OCI-LY7 (cell line): ENCODE data around the gene FGFRL1. TPM values are rescaled to one million over a fixed set of nuclear protein-coding genes. Genes with fewer than 3 reads are reported as not detected.

Experiments used
- BruUV-seq: library from RNA; stranded (reverse); fragments of 400-500 nt; replicated peaks from 2 replicates; lab custom pipeline; 2021; lab: Mats Ljungman, UMichigan
- CTCF ChIA-PET: fragments of 300-600 bp; sonication (Branson Sonifier 250); formaldehyde crosslinking; loops from one replicate; lab custom pipeline; 2022; ENCODE audit warnings: antibody characterized with exemption; ENCODE audit not compliant: unreplicated experiment; lab: Charles Lee
- POLR2A ChIA-PET: fragments of 300-600 bp; sonication (Branson Sonifier 250); formaldehyde crosslinking; loops from one replicate; lab custom pipeline; 2022; ENCODE audit warnings: antibody characterized with exemption; lab: Charles Lee
- DNase-seq: peaks from one replicate; pipeline ENCODE4 v3.0.0-alpha.2; 2015; ENCODE audit warnings: low spot score
- H2AFZ ChIP-seq: fragments of 200-600 bp; sonication (generic), shearing (Covaris generic); 2 replicates; pipeline ENCODE4 v1.6.1; 2014; ENCODE audit warnings: mild to moderate bottlenecking, antibody characterized with exemption, low read length, moderate library complexity
- H3K27ac ChIP-seq: fragments of 200-600 bp; sonication (generic); 2 replicates; pipeline ENCODE4 v1.5.1; 2014; ENCODE audit warnings: mixed run types, low read depth, mild to moderate bottlenecking, moderate library complexity, low read length, inconsistent platforms; ENCODE audit not compliant: poor library complexity, severe bottlenecking
- H3K36me3 ChIP-seq: fragments of 200-600 bp; sonication (generic); 2 replicates; pipeline ENCODE4 v1.6.1; 2014; ENCODE audit warnings: mild to moderate bottlenecking, antibody characterized with exemption, low read length, moderate library complexity, mixed read lengths; ENCODE audit not compliant: insufficient read depth
- H3K4me1 ChIP-seq: fragments of 200-600 bp; sonication (generic); 2 replicates; pipeline ENCODE4 v1.5.1; 2014; ENCODE audit warnings: mild to moderate bottlenecking, low read length; ENCODE audit not compliant: insufficient read depth, poor library complexity, severe bottlenecking
- H3K4me2 ChIP-seq: fragments of 200-600 bp; sonication (generic); 2 replicates; pipeline ENCODE4 v1.6.1; 2014; ENCODE audit warnings: mild to moderate bottlenecking, low read length
- H3K4me3 ChIP-seq: fragments of 200-600 bp; sonication (generic); 2 replicates; pipeline ENCODE4 v1.5.1; 2014; ENCODE audit warnings: mild to moderate bottlenecking, low read depth, low read length; ENCODE audit not compliant: poor library complexity, severe bottlenecking
- H3K79me2 ChIP-seq: fragments of 200-600 bp; sonication (generic); 2 replicates; pipeline ENCODE4 v1.6.1; 2016; ENCODE audit warnings: low read depth, mild to moderate bottlenecking, low read length, moderate library complexity, mixed read lengths; ENCODE audit not compliant: insufficient read depth
- H3K9me2 ChIP-seq: fragments of 200-600 bp; sonication (generic); 2 replicates; pipeline ENCODE4 v1.6.1; 2016; ENCODE audit warnings: mild to moderate bottlenecking, low read length, mixed read lengths; ENCODE audit not compliant: insufficient read depth
- H3K9me3 ChIP-seq: fragments of 200-600 bp; sonication (generic); 2 replicates; pipeline ENCODE4 v1.6.1; 2014; ENCODE audit warnings: mild to moderate bottlenecking, mixed run types, low read length, mixed read lengths
- H4K20me1 ChIP-seq: fragments of 200-600 bp; sonication (generic); 2 replicates; pipeline ENCODE4 v1.6.1; 2014; ENCODE audit warnings: mild to moderate bottlenecking, antibody characterized with exemption, low read length, moderate library complexity, mixed read lengths; ENCODE audit not compliant: insufficient read depth
- EZH2phosphoT487 ChIP-seq: fragments of 200-600 bp; sonication (generic); IDR thresholded peaks from 2 replicates; pipeline ENCODE4 v1.6.1; 2018; ENCODE audit warnings: low read depth, borderline replicate concordance, mild to moderate bottlenecking, mixed run types, antibody characterized with exemption, low read length, moderate library complexity, mixed read lengths
- intact Hi-C: fragments of 100-400 bp; cut with micrococcal nuclease; formaldehyde crosslinking; loops from one replicate; pipeline ENCODE4 v1.10.0; 2022; ENCODE audit not compliant: unreplicated experiment
- total RNA-seq, 2 experiments: library from RNA; depleted of rRNA in 1 of 2; stranded (reverse); fragments of >200 nt in 1 of 2; shearing (Covaris generic) in 1 of 2; gene quantifications; 2 replicates each; pipeline ENCODE4 v1.2.3, GENCODE V29; 2014 to 2022
- TF ChIP-seq, protein P1 (sequence below): fragments of 200-600 bp; sonication (generic); conservative IDR thresholded peaks from 2 replicates; pipeline ENCODE4 v1.5.1; 2014; ENCODE audit warnings: mild to moderate bottlenecking, antibody characterized with exemption, low read length, moderate library complexity, mixed read lengths

Gene FGFRL1
- total RNA-seq, 2 experiments from 2014 or later: 1.4 to 2.7 TPM

DNA sequence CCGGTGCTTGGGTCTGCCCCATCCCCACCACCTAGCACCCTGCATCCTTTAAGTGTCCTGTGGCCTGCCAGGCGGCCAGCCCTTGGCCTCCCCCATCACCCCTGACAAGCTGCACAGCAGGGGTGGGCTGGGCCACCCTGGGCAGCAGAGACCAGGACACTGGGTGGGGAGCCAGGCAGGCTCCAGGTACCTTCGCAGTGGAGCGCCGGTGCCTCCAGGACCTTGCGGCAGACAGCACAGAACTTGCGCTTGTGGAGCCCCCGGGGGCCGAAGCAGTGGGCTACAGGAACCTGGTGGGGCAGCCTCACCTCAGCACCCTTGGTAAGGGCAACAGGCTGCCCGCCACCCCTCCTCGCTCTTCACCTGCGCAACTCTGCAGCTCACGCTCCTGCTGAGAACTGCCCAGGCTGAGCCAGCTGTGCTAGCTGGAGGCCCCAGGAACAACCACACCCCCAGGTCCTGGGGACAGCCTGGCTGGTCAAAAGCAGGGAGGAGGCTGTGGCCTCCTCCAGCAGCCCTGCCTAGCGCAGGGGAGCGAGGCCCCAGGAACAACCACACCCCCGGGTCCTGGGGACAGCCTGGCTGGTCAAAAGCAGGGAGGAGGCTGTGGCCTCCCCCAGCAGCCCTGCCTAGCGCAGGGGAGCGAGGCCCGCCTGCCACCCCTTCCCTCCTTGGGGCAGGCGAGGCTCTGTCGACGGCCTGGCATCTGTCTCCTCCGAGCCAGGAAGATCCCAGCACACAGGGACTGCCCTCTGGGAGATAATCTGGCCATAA is 42.6 kb upstream of the FGFRL1 start:
- DNase-seq: no peak
- Histone ChIP-seq H3K4me1 (peaks cover 7% of the 10 kb centered on the region), H4K20me1 (no peaks in the 10 kb centered on the region), H3K27ac (no peak overlapping the region), H3K4me3 (no peak overlapping the region), H3K79me2 (no peaks in the 10 kb centered on the region), H3K9me3 (no peaks in the 10 kb centered on the region), H2AFZ (no peak overlapping the region), H3K9me2 (no peaks in the 10 kb centered on the region), H3K4me2 (no peak overlapping the region), H3K36me3 (no peaks in the 10 kb centered on the region)
- ChIA-PET CTCF (no interaction called here), POLR2A (no interaction called here)
- no TSS peak for BruUV-seq
- intact Hi-C loops: no loop called here
- TF ChIP-seq EZH2phosphoT487: no peak

- TF ChIP-seq EZH2phosphoT487: no peak
- TF ChIP-seq, protein P1, sequence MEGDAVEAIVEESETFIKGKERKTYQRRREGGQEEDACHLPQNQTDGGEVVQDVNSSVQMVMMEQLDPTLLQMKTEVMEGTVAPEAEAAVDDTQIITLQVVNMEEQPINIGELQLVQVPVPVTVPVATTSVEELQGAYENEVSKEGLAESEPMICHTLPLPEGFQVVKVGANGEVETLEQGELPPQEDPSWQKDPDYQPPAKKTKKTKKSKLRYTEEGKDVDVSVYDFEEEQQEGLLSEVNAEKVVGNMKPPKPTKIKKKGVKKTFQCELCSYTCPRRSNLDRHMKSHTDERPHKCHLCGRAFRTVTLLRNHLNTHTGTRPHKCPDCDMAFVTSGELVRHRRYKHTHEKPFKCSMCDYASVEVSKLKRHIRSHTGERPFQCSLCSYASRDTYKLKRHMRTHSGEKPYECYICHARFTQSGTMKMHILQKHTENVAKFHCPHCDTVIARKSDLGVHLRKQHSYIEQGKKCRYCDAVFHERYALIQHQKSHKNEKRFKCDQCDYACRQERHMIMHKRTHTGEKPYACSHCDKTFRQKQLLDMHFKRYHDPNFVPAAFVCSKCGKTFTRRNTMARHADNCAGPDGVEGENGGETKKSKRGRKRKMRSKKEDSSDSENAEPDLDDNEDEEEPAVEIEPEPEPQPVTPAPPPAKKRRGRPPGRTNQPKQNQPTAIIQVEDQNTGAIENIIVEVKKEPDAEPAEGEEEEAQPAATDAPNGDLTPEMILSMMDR: no peak
- Histone ChIP-seq H3K9me3 (no peaks in the 10 kb centered on the region), H3K79me2 (no peaks in the 10 kb centered on the region), H3K4me1 (peaks cover 7% of the 10 kb centered on the region), H3K4me2 (no peak overlapping the region), H3K4me3 (no peak overlapping the region), H3K36me3 (no peaks in the 10 kb centered on the region), H4K20me1 (no peaks in the 10 kb centered on the region), H3K9me2 (no peaks in the 10 kb centered on the region), H3K27ac (no peak overlapping the region), H2AFZ (no peak overlapping the region)
- no peak for DNase-seq
- ChIA-PET CTCF (no interaction called here), POLR2A (no interaction called here)
- intact Hi-C loops: loop anchor here (5.0 kb wide), 1 partner anchor 33 kb away; no protein-coding TSS in a partner anchor
- BruUV-seq: no TSS peak
Observed at GRCh38 chr4:970046-970745, 41.2 kb upstream of the FGFRL1 start.

GRCh38 chr4:970854-971520 is 40.4 kb upstream of the FGFRL1 start:
- TF ChIP-seq, protein P1: no peak
- no peak for TF ChIP-seq EZH2phosphoT487
- Histone ChIP-seq H3K9me3 (no peaks in the 10 kb centered on the region), H3K9me2 (no peaks in the 10 kb centered on the region), H3K36me3 (no peaks in the 10 kb centered on the region), H3K4me2 (no peak overlapping the region), H3K4me3 (no peak overlapping the region), H3K27ac (no peak overlapping the region), H4K20me1 (no peaks in the 10 kb centered on the region), H2AFZ (no peak overlapping the region), H3K4me1 (peaks cover 7% of the 10 kb centered on the region), H3K79me2 (no peaks in the 10 kb centered on the region)
- ChIA-PET CTCF (no interaction called here), POLR2A (interaction anchor here (0.5 kb wide), 1 partner anchor 693 kb away, joined by 3 read pairs; no protein-coding TSS in a partner anchor)
- intact Hi-C loops: loop anchor here (5.0 kb wide), 1 partner anchor 34 kb away; no protein-coding TSS in a partner anchor
- no peak for DNase-seq
- no TSS peak for BruUV-seq
